ENCODE results near the gene SMIM32.

SMIM32 gene

GRCh38 chr5:136169218-136169617, 23.7 kb downstream of the SMIM32 start:
- H3K4me3 ChIP-seq (ENCODE audit: low read length), result no peak overlapping the region
- no peaks in the 10 kb centered on the region for H3K27me3 ChIP-seq (ENCODE audit: control insufficient read depth, low read length)
- H3K4me2 ChIP-seq (ENCODE audit: low read length), result peak overlapping the region; percentile 21; the same call in 1 of the 2 replicates
- no peak for TF ChIP-seq CTCF (IDR thresholded peaks at IDR 0.05; ENCODE audit: low read depth, low read length, poor library complexity, severe bottlenecking)
- no peak for TF ChIP-seq EZH2phosphoT487 (IDR thresholded peaks at IDR 0.05; ENCODE audit: borderline replicate concordance, low read length)
- peaks cover 38% of the 10 kb centered on the region for H3F3A ChIP-seq (ENCODE audit: control insufficient read depth, insufficient read depth)
- H3K79me2 ChIP-seq (ENCODE audit: control insufficient read depth, low read length), result peaks cover 85% of the 10 kb centered on the region
- H3K9me2 ChIP-seq (replicated peaks; ENCODE audit: control insufficient read depth, low read length), result no peaks in the 10 kb centered on the region
- H3K4me1 ChIP-seq (ENCODE audit: control insufficient read depth, low read length), result peaks cover 99% of the 10 kb centered on the region
- 0 out of 2 replicates have a peak overlapping the region, but pooled peaks have one; percentile 16 for H3K27ac ChIP-seq (ENCODE audit: low read depth, low read length)
- H3K9me3 ChIP-seq (ENCODE audit: control insufficient read depth, insufficient read depth, low read length), result no peaks in the 10 kb centered on the region
- H4K20me1 ChIP-seq (ENCODE audit: control insufficient read depth, insufficient read depth, low read depth, low read length), result no peaks in the 10 kb centered on the region
- H3K36me3 ChIP-seq (ENCODE audit: control insufficient read depth, low read length), result peaks cover 86% of the 10 kb centered on the region

GRCh38 chr5:136166909-136167308, 26.1 kb downstream of the SMIM32 start:
- peak overlapping the region; percentile 88 for H3K4me2 ChIP-seq (ENCODE audit: low read length)
- TF ChIP-seq CTCF (IDR thresholded peaks at IDR 0.05; ENCODE audit: low read depth, low read length, poor library complexity, severe bottlenecking), result no peak
- TF ChIP-seq EZH2phosphoT487 (IDR thresholded peaks at IDR 0.05; ENCODE audit: borderline replicate concordance, low read length), result no peak
- peak overlapping the region; percentile 69 for H3K4me3 ChIP-seq (ENCODE audit: low read length)
- H3K36me3 ChIP-seq (ENCODE audit: control insufficient read depth, low read length), result peaks cover 91% of the 10 kb centered on the region
- H3K9me3 ChIP-seq (ENCODE audit: control insufficient read depth, insufficient read depth, low read length), result no peaks in the 10 kb centered on the region
- H3K27ac ChIP-seq (ENCODE audit: low read depth, low read length), result peak overlapping the region; percentile 99
- H3K79me2 ChIP-seq (ENCODE audit: control insufficient read depth, low read length), result peaks cover 81% of the 10 kb centered on the region
- H3K27me3 ChIP-seq (ENCODE audit: control insufficient read depth, low read length), result no peaks in the 10 kb centered on the region
- H3F3A ChIP-seq (ENCODE audit: control insufficient read depth, insufficient read depth), result peaks cover 44% of the 10 kb centered on the region
- no peaks in the 10 kb centered on the region for H3K9me2 ChIP-seq (replicated peaks; ENCODE audit: control insufficient read depth, low read length)
- H4K20me1 ChIP-seq (ENCODE audit: control insufficient read depth, insufficient read depth, low read depth, low read length), result no peaks in the 10 kb centered on the region
- H3K4me1 ChIP-seq (ENCODE audit: control insufficient read depth, low read length), result peaks cover 99% of the 10 kb centered on the region

GRCh38 chr5:136164226-136164625, 28.7 kb downstream of the SMIM32 start:
- Histone ChIP-seq H3K4me1 (ENCODE audit: control insufficient read depth, low read length) (peaks cover 99% of the 10 kb centered on the region), H3K79me2 (ENCODE audit: control insufficient read depth, low read length) (peaks cover 82% of the 10 kb centered on the region), H3K27ac (ENCODE audit: low read depth, low read length) (peak overlapping the region; percentile 99), H3K36me3 (ENCODE audit: control insufficient read depth, low read length) (peaks cover 89% of the 10 kb centered on the region), H3F3A (ENCODE audit: control insufficient read depth, insufficient read depth) (peaks cover 61% of the 10 kb centered on the region), H3K9me2 (replicated peaks; ENCODE audit: control insufficient read depth, low read length) (no peaks in the 10 kb centered on the region), H4K20me1 (ENCODE audit: control insufficient read depth, insufficient read depth, low read depth, low read length) (no peaks in the 10 kb centered on the region), H3K9me3 (ENCODE audit: control insufficient read depth, insufficient read depth, low read length) (no peaks in the 10 kb centered on the region), H3K4me3 (ENCODE audit: low read length) (peak overlapping the region; percentile 68), H3K4me2 (ENCODE audit: low read length) (peak overlapping the region; percentile 88), H3K27me3 (ENCODE audit: control insufficient read depth, low read length) (no peaks in the 10 kb centered on the region)
- TF ChIP-seq EZH2phosphoT487 (IDR thresholded peaks at IDR 0.05; ENCODE audit: borderline replicate concordance, low read length) (no peak), CTCF (IDR thresholded peaks at IDR 0.05; ENCODE audit: low read depth, low read length, poor library complexity, severe bottlenecking) (no peak)

Data from DOHH2 (cell line).